Hindlimb muscle (tissue), 1 donor: ENCODE data around the gene EZR. TPM values are rescaled to one million over a fixed set of nuclear protein-coding genes. Genes with fewer than 3 reads are reported as not detected.
A peak's percentile ranks its signal among the peaks of the same experiment; 100 is the strongest.
"Not testable (repeated sequence)": the region's sequence is repeated elsewhere in the genome, so short reads cannot be mapped to it uniquely, and the experiment has no call there.

Experiments used
- DNase-seq: peaks from one replicate; pipeline ENCODE4 v3.0.0-alpha.2; 2013
- polyA plus RNA-seq: library from polyadenylated mRNA; unstranded; fragments of 120-200 nt; gene quantifications from one replicate; pipeline ENCODE4 v1.2.1, GENCODE V29; 2013; ENCODE audit not compliant: insufficient read length

EZR gene
- polyA plus RNA-seq, 1 donor: 31.2 TPM

DNA sequence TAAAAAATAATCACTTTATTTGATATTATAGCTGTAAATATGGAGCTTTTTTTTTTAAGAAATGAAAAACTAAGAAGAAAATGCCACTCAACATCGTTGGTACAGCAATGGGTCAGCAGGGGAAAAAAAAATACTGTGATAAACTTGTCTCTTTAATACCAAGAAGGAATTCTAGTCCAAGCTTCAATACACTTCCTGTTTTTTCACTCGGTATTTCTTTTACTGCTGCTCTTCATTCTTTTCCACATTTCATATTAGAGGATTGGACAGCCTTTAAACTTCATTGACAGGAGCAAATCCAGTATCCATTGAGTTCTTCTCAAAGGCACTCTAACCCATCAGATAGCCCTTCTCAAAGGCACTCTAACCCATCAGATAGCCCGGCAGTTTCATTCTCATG, 22.2 kb upstream of the EZR start:
- DNase-seq: no peak

DNA sequence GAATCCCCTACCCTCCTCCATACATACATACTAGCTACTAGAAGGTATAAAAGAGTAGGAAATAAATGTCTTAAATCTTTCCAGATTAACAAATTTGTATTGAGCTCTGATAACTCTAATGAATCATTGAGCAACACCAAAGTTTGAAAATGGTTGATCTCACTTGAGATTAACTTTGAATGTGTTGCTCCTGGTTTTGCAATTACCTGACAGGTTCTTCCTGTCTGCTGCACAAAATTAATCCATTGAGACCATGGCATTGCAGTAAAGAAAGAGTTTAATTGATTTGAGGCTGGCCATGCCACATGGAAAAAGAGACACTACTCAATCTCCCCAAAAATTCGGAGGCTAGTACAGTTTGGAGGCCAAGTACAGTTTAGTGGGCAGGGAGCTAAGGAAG, 21.3 kb upstream of the EZR start:
- DNase-seq: no peak

GRCh38 chr6:158839796-158840195, 20.6 kb upstream of the EZR start:
- no peak for DNase-seq

- DNase-seq: not testable (repeated sequence)
Observed at GRCh38 chr6:158838790-158839189, 19.6 kb upstream of the EZR start.

- DNase-seq: no peak
Observed at GRCh38 chr6:158837684-158838625, 18.8 kb upstream of the EZR start.

- no peak for DNase-seq
Observed at GRCh38 chr6:158836625-158837311, 17.6 kb upstream of the EZR start.

DNA sequence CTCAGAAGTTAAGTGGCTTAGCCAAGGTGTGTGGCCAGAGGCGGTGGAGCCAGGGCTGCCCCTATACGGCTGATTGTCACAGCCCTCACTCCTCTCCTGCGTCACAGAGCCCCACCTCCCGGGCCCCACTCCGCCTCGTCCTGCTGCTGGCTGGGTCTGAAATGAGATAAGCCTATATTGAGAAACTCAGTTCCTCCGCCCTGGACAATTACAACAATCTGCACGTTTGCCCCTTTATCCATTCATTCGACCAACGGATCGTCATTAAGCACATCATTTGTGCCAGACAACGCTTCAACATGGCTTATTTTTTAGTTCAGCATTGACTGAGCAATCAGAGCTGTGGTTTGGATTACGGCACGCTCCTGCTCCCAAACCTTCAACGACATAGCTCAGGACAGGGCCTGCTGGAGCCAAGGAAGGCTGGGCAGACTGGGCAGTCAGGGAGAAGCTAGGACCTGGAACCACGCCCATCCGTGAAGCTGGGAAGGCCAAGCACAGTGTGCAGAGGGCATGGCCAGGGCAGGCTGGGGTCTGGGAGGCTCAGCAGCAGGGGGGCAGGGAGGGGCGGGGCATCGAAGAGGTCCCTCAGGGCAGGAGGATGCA, 16.6 kb upstream of the EZR start:
- DNase-seq: no peak

DNA sequence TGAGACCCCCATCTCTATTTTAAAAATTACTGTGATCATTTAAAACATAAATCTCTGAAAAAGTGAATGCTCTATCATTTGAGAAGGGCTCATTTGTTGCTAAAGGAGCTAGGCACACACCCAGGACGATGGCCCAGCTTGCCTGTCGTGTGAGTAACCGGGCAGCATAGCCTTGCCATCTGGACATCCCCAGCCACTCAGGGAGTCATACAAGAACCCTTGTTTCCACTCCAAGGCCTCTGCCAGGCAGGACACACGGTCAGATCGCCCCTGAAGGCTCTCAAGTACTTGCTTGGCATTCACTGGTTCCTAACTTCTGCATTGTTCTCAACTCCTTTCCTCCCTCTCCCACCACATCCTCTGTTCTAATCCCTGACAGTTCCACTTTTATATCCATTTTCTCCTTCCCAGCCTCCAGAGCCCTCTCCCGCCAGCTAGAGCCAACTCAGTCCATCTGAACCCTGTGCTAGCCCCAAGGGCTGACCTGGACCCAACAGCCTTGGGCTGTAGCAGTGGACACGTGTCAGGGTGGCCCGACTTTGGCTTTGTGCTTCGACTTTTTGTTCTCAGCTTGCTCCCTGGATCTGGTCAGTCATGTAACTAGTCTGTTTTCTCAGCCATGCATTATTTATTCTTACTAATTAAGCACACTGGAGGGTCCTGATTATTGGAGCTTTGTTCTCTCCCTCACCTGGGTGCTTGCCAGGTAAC, 15.7 kb upstream of the EZR start:
- no peak for DNase-seq

DNA sequence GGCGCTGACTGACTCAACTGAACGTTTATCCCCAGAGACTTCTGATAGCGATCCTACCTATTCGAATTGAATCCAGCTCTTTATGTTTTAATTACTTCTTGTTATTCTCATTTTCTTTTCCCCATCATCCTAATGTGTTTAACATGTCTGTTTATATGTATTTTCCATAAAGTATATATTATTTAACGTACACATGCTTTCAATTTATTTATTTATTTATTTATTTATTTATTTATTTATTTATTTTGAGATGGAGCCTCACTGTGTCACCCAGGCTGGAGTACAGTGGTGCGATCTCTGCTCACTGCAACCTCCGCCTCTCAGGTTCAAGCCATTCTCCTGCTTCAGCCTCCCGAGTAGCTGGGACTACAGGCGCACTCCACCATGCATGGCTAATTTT, 13.6 kb upstream of the EZR start:
- not testable (repeated sequence) for DNase-seq

DNA sequence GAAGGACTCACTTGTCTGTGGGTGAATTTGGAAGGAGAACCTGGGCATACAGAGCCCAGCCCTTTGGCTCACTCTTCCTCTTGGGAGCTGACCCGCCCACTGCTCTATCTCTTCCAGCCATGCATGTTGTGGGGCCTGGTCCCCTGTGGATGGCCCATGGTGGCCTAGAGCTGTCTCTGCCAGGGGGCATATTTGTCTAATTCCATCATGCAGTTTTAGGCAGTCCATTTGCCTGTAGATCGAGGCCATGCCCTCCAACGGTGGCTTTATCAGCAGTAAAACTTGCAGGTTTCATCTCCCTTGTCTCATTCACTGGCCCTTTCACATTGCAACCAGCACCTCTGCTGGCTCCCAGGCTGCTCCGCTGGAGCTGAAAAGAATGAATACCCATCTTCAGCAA, 12.9 kb upstream of the EZR start:
- DNase-seq: no peak

- no peak for DNase-seq
Observed at GRCh38 chr6:158831571-158831970, 12.4 kb upstream of the EZR start.

DNA sequence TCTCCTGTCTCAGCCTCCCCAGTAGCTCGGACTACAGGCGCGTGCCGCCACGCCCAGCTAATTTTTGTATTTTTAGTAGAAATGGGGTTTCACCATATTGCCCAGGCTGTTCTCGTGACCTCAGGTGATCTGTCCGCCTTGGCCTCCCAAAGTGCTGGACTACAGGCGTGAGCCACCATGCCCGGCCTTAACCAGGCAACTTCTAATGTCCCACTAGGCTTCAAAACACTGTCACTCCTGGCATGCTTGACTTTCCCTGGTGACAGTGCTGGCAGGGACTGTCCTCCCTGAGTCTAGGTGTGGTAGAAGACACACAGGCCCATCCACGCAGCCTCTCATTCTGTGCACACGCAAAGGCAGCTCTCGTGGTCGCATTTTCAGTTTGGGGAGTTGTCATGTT, 11.6 kb upstream of the EZR start:
- no peak for DNase-seq

DNA sequence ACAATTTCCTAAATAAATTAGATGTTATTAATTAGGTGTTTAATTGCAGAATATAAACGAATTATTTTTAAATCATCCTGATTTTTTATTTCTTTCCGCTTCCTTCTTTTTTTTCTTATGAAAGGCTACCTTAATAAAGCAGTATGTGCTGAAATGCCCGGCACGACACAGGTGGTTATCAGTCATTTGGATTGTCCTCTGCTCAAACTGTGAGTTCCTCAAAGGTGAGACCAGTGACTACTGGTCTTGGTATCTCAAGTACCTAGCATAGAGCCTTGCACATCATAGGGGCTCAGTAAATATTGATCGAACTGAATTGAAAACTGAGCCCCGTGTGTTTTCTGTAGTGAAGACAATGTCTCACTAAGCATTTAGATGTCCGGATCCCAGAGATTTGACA, 9.6 kb upstream of the EZR start:
- no peak for DNase-seq

DNA sequence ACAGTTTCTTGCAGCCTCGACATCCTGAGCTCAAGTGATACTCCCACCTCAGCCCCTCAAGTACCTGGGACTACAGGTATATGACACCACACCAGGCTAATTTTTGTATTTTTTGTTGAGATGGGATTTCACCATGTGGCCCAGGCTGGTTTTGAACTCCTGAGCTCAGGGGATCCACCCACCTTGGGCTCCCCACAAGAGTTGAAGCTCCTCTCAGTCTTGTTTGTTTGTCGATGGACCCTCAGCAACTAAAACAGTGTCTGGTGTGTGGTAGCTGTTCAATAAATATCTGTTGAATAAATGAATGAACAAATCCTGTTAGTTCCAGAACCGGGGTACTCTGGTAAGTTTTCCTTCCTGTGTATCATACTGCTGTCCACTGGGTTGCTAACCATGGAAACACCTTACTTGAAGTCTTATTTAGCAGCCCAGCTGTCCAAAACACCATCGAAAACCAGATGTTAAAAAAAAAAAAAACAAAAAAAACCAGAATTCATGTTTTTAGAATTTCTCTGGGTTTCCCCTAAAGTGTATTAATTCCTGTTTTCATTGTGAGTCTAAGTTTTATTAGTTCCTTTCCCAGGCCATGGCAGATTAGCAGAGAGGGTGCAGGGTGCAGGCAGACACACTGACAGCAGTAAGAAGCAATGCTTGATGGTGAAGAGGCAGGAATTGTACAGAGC, 7.8 kb upstream of the EZR start:
- no peak for DNase-seq

DNA sequence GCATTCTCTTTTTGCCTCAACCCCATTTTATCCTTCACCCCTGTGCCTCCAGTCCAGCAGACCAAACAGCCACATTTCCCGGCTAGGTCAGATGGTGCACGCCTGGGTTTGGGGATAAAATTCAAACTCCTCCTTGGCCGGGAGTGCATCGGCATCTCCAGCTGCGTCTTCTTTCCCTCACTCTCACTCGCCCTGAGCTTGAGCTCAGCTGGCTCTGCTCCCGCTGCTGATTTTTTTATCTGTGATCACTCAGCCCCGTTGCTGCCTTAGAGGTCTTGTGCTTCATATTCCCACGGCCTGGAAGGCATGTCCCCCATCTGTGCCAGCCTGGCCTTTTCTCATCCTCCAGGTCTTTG, 6.8 kb upstream of the EZR start:
- peak; percentile 63 for DNase-seq

- no peak for DNase-seq
Observed at GRCh38 chr6:158825038-158825950, 6.1 kb upstream of the EZR start.

DNA sequence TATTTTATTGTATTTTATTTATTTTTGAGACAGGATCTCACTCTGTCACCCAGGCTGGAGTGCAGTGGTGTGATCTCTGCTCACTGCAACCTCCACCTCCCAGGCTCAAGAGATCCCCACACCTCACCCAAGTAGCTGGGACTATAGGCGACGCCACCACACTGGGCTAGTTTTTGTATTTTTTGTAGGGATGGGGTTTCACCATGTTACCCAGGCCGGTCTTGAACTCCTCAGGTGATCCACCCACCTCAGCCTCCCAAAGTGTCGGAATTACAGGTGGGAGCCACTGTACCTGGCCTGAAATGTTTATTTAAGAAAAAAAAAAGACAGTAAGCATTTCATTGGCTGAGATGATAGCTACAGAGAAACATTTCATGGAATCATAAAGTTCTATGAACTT, 4.4 kb upstream of the EZR start:
- not testable (repeated sequence) for DNase-seq

DNA sequence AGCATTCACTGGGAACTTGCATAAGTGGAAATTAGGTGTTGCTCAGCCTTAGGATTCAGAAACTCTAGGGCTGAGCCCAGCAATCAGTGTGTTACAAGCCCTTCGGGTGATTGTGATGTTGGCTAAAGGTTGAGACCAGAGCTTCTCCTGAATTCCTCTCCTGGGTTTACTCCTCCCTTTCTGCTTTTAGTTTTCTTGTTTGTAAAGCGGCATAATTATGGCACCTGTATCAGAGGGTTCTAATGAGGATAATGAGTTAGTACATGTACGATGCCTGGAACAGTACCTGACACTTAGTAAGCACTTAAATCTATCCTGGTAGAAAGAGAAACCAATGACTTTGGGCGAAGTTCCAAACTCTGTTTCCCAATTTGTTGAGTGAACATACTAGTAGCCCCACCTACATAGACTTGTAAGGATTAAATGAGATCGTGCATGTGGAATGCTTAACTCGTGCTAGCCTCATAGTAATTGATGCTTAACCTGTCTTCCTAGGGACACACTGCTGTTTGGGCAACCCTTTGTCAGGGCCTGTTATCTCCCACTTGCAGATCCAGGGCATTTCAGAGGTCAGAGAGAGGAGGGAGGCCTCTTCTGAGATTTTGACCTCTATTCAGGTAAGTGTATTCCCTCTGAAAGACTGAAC, 932 bp upstream of the EZR start:
- DNase-seq: no peak

DNA sequence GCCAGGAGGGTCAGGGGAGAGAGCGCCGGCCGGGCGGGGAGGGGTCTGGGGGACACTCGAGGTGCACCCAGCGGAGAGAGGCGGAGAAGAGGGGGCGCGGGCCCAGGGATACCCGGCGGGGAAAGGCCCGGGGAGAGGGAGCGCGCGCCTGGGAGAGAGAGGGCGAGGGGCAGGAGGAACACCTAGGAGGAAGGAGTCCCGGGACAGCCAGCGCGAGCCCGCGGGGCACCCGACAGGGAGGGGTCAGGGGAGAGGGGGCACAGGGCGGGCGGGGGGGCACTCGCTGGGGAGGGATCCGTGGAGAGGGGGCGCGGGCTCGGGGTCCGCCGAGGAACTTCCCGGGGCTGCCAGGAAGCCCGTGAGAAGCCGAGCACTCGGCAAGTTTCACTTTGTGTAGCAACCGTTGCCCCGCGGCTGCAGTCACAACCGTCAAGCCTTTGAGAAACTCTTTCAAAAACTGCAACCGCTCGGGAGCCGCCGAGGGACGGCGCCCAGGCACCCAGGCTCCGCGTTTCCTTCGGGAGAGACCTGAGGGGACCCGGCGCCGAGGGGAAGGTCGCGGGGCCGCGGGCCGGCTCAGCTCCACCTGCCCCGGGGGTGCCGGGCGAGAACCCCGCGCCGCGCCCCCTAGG, 471 bp downstream of the EZR start:
- DNase-seq: peak; percentile 37
